Heart left ventricle (tissue), 13 donors: ENCODE results near the gene EPB41L2.

Experiments
- CTCF ChIP-seq, 12 donors: fragments of 200-600 bp; sonication (generic) in 4 of 12; IDR thresholded peaks; one replicate each; pipeline versions ENCODE4 v1.5.0 to v1.8.0; 2018 to 2022; ENCODE audit warnings: antibody characterized with exemption in 12 of 12, mild to moderate bottlenecking in 5 of 12
- POLR2A ChIP-seq, 2 donors: fragments of 450-650 bp; IDR thresholded peaks; one replicate each; pipeline ENCODE4 v1.6.1; 2017; ENCODE audit warnings: antibody characterized with exemption in 2 of 2, mild to moderate bottlenecking in 2 of 2, moderate library complexity in 2 of 2
- donor health status: ischemic (EF 13 %, LVEDD 7.1; RV severe dilation, severe dysfunction).
- donor health status: DM: no; HTN: yes; CAD: no.
- donor health status: DM: no; HTN: no; CAD: no.
- donor health status: ischemic (EF 25% LVEDD 6.9; RV normal size, moderate dysfunction).
- donor health status: ischemic (EF 25% LVEDD 5.7; RV mildly dilated, moderate dysfunction).
- donor health status: ischemic (EF 35%, LVEDD 5.7; RV mildly dilated, moderate dysfunction).
- donor health status: nonischemic (EF 11% LVEDD 7.7; RV severe dilation, severe dysfunction).
- donor health status: DM: yes; HTN: yes; CAD: no.
- donor health status: PGD.
- donor health status: ischemic (EF 29% LVEDD 5.4; RV normal size, mild dysfunction).
- donor health status: nonischemic (EF 23%, LVEDD 6.1; RV moderate dilation, normal function).

GRCh38 chr6:130955755-130956154 is 107.3 kb downstream of the EPB41L2 start:
- no peak for TF ChIP-seq CTCF (IDR thresholded peaks at IDR 0.05)
- no peak for TF ChIP-seq POLR2A (IDR thresholded peaks at IDR 0.05)
